GM12878 (cell line): ENCODE measurements around the gene ADAM10. TPM values are rescaled to one million over a fixed set of nuclear protein-coding genes. Genes with fewer than 3 reads are reported as not detected.

Experiments
- ATAC-seq: fragments of 200-7000 bp; cut with Tn5 transposase; 3 replicates; pipeline ENCODE4 v1.9.1; 2020; ENCODE audit warnings: mild to moderate bottlenecking, moderate library complexity
- BruUV-seq: library from RNA; stranded (reverse); fragments of 400-500 nt; replicated peaks from 2 replicates; lab custom pipeline; 2021; lab: Mats Ljungman, UMichigan
- CTCF ChIA-PET: fragments of 300-600 bp; sonication (Branson Sonifier 250); formaldehyde crosslinking; extraction: SDS; loops from one replicate; lab custom pipeline; 2021; ENCODE audit warnings: inconsistent platforms; lab: Yijun Ruan, JAX
- POLR2A ChIA-PET: fragments of 350-600 bp; formaldehyde crosslinking; extraction: SDS; loops from one replicate; lab custom pipeline; 2021; ENCODE audit warnings: inconsistent platforms; lab: Charles Lee
- RAD21 ChIA-PET: fragments of 300-600 bp; sonication (Branson Sonifier 250); formaldehyde crosslinking; loops from one replicate; lab custom pipeline; 2023; ENCODE audit warnings: antibody characterized with exemption; ENCODE audit not compliant: unreplicated experiment; lab: Charles Lee
- SMC1A ChIA-PET: fragments of 300-600 bp; sonication (Branson Sonifier 250); formaldehyde crosslinking; loops from one replicate; lab custom pipeline; 2023; ENCODE audit not compliant: unreplicated experiment, uncharacterized antibody; lab: Charles Lee
- DNase-seq: peaks from one replicate; pipeline ENCODE4 v3.0.0-alpha.2; 2011; ENCODE audit warnings: low read depth, low spot score
- FAIRE-seq: peaks from 3 replicates; lab custom pipeline; 2011; peaks lifted over from hg19 to GRCh38; lab: Jason Lieb, UNC
- H2AFZ ChIP-seq: 2 replicates; pipeline ENCODE4 v1.6.0; 2011; ENCODE audit warnings: low read depth, low read length, control low read depth; ENCODE audit not compliant: control insufficient read depth
- H3K27ac ChIP-seq: 2 replicates; pipeline ENCODE4 v1.5.1; 2011; ENCODE audit warnings: control low read depth; ENCODE audit not compliant: control insufficient read depth, insufficient read depth
- H3K27me3 ChIP-seq, 2 experiments: replicated peaks in 1 of 2; 2 replicates each; pipeline versions ENCODE4 v1.6.0 to v1.6.1; 2011; ENCODE audit warnings: low read length in 1 of 2; ENCODE audit not compliant: control insufficient read depth in 2 of 2, insufficient read depth in 2 of 2
- H3K36me3 ChIP-seq, 2 experiments: 2 replicates each; pipeline ENCODE4 v1.5.1; 2011; ENCODE audit warnings: low read length in 1 of 2; ENCODE audit not compliant: control insufficient read depth in 2 of 2, insufficient read depth in 2 of 2
- H3K4me1 ChIP-seq: 2 replicates; pipeline ENCODE4 v1.6.1; 2011; ENCODE audit warnings: mild to moderate bottlenecking, low read length, moderate library complexity, mixed read lengths; ENCODE audit not compliant: control insufficient read depth, insufficient read depth
- H3K4me2 ChIP-seq: 2 replicates; pipeline ENCODE4 v1.6.0; 2011; ENCODE audit warnings: control low read depth; ENCODE audit not compliant: control insufficient read depth, insufficient read depth
- H3K4me3 ChIP-seq: fragments of 200-600 bp; sonication (generic); 2 replicates; pipeline ENCODE4 v1.5.1; 2016
- H3K79me2 ChIP-seq: 2 replicates; pipeline ENCODE4 v1.6.0; 2011; ENCODE audit warnings: low read length; ENCODE audit not compliant: control insufficient read depth, insufficient read depth
- H3K9ac ChIP-seq: 2 replicates; pipeline ENCODE4 v1.8.0; 2011; ENCODE audit warnings: low read length, control low read depth, mixed read lengths; ENCODE audit not compliant: control insufficient read depth, insufficient read depth
- H3K9me3 ChIP-seq: replicated peaks from 3 replicates; pipeline ENCODE4 v1.5.1; 2011; ENCODE audit warnings: mild to moderate bottlenecking, low read length; ENCODE audit not compliant: control insufficient read depth, insufficient read depth
- H4K20me1 ChIP-seq: 2 replicates; pipeline ENCODE4 v1.6.0; 2011; ENCODE audit not compliant: control insufficient read depth, insufficient read depth
- ASH2L ChIP-seq: fragments of 300-600, 200-600 bp; sonication (generic); IDR thresholded peaks from 2 replicates; pipeline ENCODE4 v1.6.1; 2017; ENCODE audit warnings: low read depth, mild to moderate bottlenecking, borderline replicate concordance
- BACH1 ChIP-seq: fragments of 450-650 bp; IDR thresholded peaks from 2 replicates; pipeline ENCODE4 v1.6.1; 2017; ENCODE audit warnings: mild to moderate bottlenecking, borderline replicate concordance
- CREB1 ChIP-seq: IDR thresholded peaks from 2 replicates; pipeline ENCODE4 v1.6.1; 2012; ENCODE audit warnings: low read depth, mild to moderate bottlenecking, inconsistent platforms
- CREM ChIP-seq: IDR thresholded peaks from 2 replicates; pipeline ENCODE4 v1.6.1; 2014; ENCODE audit warnings: antibody characterized with exemption, low read depth
- EZH2 ChIP-seq: IDR thresholded peaks from 2 replicates; pipeline ENCODE4 v1.6.1; 2012; ENCODE audit warnings: low read depth, mild to moderate bottlenecking, control low read depth, inconsistent platforms, low read length, borderline replicate concordance; ENCODE audit not compliant: control insufficient read depth
- HDGF ChIP-seq: fragments of 450-650 bp; IDR thresholded peaks from 2 replicates; pipeline ENCODE4 v1.6.1; 2016; ENCODE audit warnings: antibody characterized with exemption
- IKZF2 ChIP-seq, 2 experiments: fragments of 450-650 bp; IDR thresholded peaks; 2 replicates each; pipeline ENCODE4 v1.6.1; 2017; ENCODE audit warnings: mild to moderate bottlenecking in 2 of 2, moderate library complexity in 2 of 2
- MEF2A ChIP-seq: IDR thresholded peaks from 2 replicates; pipeline ENCODE4 v1.6.1; 2011; ENCODE audit warnings: low read depth, mild to moderate bottlenecking, low read length, moderate library complexity; ENCODE audit not compliant: insufficient read depth
- MYC ChIP-seq: IDR thresholded peaks from 2 replicates; pipeline ENCODE4 v1.6.1; 2011; ENCODE audit warnings: mild to moderate bottlenecking, low read length, moderate library complexity, inconsistent platforms; ENCODE audit not compliant: insufficient read depth, insufficient replicate concordance, insufficient read length, severe bottlenecking
- RELA ChIP-seq: fragments of 450-650 bp; IDR thresholded peaks from 2 replicates; pipeline ENCODE4 v1.8.0; 2014; ENCODE audit warnings: borderline replicate concordance; ENCODE audit not compliant: partially characterized antibody
- SREBF2 ChIP-seq: IDR thresholded peaks from 2 replicates; pipeline ENCODE4 v1.6.1; 2012; ENCODE audit warnings: mild to moderate bottlenecking, low read length
- TBL1XR1 ChIP-seq: IDR thresholded peaks from 2 replicates; pipeline ENCODE4 v1.6.1; 2012; ENCODE audit warnings: low read depth, low read length, improper control_type of control experiment
- ZBED1 ChIP-seq: IDR thresholded peaks from 2 replicates; pipeline ENCODE4 v1.6.1; 2016; ENCODE audit warnings: borderline replicate concordance
- ZBTB11 ChIP-seq: fragments of 450-650 bp; formaldehyde crosslinking; IDR thresholded peaks from 2 replicates; pipeline ENCODE4 v1.5.0; 2022; ENCODE audit warnings: mild to moderate bottlenecking, missing genetic modification characterization
- WGBS: methylation state at CpG from one replicate; pipeline ENCODE4 v1.1.6; 2016; ENCODE audit warnings: low lambda C conversion rate; ENCODE audit not compliant: insufficient replicate concordance, insufficient coverage; ENCODE audit errors: missing lambda C conversion rate; 5-methylcytosine and 5-hydroxymethylcytosine counted together
- in situ Hi-C: fragments of 300-500 bp; cut with MboI; formaldehyde crosslinking; loops from 9 replicates; pipeline ENCODE4 v1.14.3; 2018; ENCODE audit warnings: mixed read lengths
- intact Hi-C: fragments of 100-400 bp; cut with micrococcal nuclease; formaldehyde crosslinking; loops from one replicate; pipeline ENCODE4 v1.14.2; 2022; ENCODE audit not compliant: unreplicated experiment
- polyA plus RNA-seq, 11 experiments: library from polyadenylated mRNA; depleted of rRNA in 4 of 11; unstranded in 6 of 11; stranded (reverse) in 5 of 11; fragments of >200 nt; fragmentation: Nextera tagmentation in 4 of 11; fragmentation: Illumina TruSeq in 1 of 11; extraction: Ambion mirVana in 4 of 11; extraction: Trizol in 1 of 11; gene quantifications; 1 replicate in 1 of 11; 2 replicates in 10 of 11; pipeline versions ENCODE4 v1.2.1 to v1.2.3, GENCODE V29; 2011 to 2016; ENCODE audit warnings: inconsistent platforms in 2 of 11, missing spikeins in 2 of 11, low read depth in 1 of 11
- total RNA-seq, 4 experiments: library from RNA; depleted of rRNA in 3 of 4; stranded (reverse); fragments of >200 nt in 3 of 4; fragmentation: Illumina TruSeq in 1 of 4; extraction: Trizol in 1 of 4; gene quantifications; 2 replicates each; pipeline versions ENCODE4 v1.2.1 to v1.2.3, GENCODE V29; 2013 to 2021
- TF ChIP-seq, protein P1 (sequence below): IDR thresholded peaks from 2 replicates; pipeline ENCODE4 v1.6.1; 2012; ENCODE audit warnings: low read length, inconsistent platforms
- TF ChIP-seq, protein P2 (sequence below): IDR thresholded peaks from 2 replicates; pipeline ENCODE4 v1.6.1; 2012; ENCODE audit warnings: mild to moderate bottlenecking, low read depth, low read length

Gene ADAM10
- total and polyA plus RNA-seq, 10 of the 15 experiments (the other 5 are each of a cell fraction or from before 2014, with no cell fraction given), result 10.0 to 88.9 (median 51.7) TPM

GRCh38 chr15:58572521-58572920, 177.0 kb downstream of the ADAM10 start:
- H3K79me2 ChIP-seq, result no peaks in the 10 kb centered on the region
- no peaks in the 10 kb centered on the region for H3K36me3 ChIP-seq
- H3K27me3 ChIP-seq, result no peaks in the 10 kb centered on the region
- H3K4me1 ChIP-seq, result peaks cover 3% of the 10 kb centered on the region
- DNase-seq, result no peak
- no peak overlapping the region for H3K4me2 ChIP-seq
- H3K9ac ChIP-seq, result no peak overlapping the region
- no peak overlapping the region for H2AFZ ChIP-seq
- H3K27ac ChIP-seq, result no peak overlapping the region
- in situ Hi-C loops (no loop called here), intact Hi-C loops (no loop called here)
- no peak for ATAC-seq
- ChIA-PET POLR2A (no interaction called here), CTCF (no interaction called here), RAD21 (no interaction called here), SMC1A (no interaction called here)
- 57% methylated on average over 4 of the region's 4 CpGs for WGBS
- H3K4me3 ChIP-seq, result no peak overlapping the region
- H3K9me3 ChIP-seq, result no peaks in the 10 kb centered on the region; the same call in 2 of the 3 replicates
- FAIRE-seq, result no peak
- BruUV-seq, result no TSS peak
- no peaks in the 10 kb centered on the region for H4K20me1 ChIP-seq
- TF ChIP-seq TBL1XR1 (no peak), IKZF2 (IDR thresholded peaks at IDR 0.05) (no peak), CREM (no peak), EZH2 (no peak), HDGF (no peak), ASH2L (no peak), MYC (no peak), MEF2A (no peak), RELA (no peak), CREB1 (no peak), ZBED1 (no peak), BACH1 (no peak), ZBTB11 (CRISPR knock-in tag) (no peak), SREBF2 (no peak)
- TF ChIP-seq, protein P1, sequence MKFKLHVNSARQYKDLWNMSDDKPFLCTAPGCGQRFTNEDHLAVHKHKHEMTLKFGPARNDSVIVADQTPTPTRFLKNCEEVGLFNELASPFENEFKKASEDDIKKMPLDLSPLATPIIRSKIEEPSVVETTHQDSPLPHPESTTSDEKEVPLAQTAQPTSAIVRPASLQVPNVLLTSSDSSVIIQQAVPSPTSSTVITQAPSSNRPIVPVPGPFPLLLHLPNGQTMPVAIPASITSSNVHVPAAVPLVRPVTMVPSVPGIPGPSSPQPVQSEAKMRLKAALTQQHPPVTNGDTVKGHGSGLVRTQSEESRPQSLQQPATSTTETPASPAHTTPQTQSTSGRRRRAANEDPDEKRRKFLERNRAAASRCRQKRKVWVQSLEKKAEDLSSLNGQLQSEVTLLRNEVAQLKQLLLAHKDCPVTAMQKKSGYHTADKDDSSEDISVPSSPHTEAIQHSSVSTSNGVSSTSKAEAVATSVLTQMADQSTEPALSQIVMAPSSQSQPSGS, result no peak
- TF ChIP-seq, protein P2, sequence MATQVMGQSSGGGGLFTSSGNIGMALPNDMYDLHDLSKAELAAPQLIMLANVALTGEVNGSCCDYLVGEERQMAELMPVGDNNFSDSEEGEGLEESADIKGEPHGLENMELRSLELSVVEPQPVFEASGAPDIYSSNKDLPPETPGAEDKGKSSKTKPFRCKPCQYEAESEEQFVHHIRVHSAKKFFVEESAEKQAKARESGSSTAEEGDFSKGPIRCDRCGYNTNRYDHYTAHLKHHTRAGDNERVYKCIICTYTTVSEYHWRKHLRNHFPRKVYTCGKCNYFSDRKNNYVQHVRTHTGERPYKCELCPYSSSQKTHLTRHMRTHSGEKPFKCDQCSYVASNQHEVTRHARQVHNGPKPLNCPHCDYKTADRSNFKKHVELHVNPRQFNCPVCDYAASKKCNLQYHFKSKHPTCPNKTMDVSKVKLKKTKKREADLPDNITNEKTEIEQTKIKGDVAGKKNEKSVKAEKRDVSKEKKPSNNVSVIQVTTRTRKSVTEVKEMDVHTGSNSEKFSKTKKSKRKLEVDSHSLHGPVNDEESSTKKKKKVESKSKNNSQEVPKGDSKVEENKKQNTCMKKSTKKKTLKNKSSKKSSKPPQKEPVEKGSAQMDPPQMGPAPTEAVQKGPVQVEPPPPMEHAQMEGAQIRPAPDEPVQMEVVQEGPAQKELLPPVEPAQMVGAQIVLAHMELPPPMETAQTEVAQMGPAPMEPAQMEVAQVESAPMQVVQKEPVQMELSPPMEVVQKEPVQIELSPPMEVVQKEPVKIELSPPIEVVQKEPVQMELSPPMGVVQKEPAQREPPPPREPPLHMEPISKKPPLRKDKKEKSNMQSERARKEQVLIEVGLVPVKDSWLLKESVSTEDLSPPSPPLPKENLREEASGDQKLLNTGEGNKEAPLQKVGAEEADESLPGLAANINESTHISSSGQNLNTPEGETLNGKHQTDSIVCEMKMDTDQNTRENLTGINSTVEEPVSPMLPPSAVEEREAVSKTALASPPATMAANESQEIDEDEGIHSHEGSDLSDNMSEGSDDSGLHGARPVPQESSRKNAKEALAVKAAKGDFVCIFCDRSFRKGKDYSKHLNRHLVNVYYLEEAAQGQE, result no peak
